Measurements from ENCODE around the gene DGKQ.
"Not testable (repeated sequence)": the region's sequence is repeated elsewhere in the genome, so short reads cannot be mapped to it uniquely, and the experiment has no call there.

The DGKQ gene

GRCh38 chr4:1006856-1007255 is 33.5 kb upstream of the DGKQ start:
- Histone ChIP-seq H3K9me3 (ENCODE audit: insufficient read depth, low read depth, low read length) (no peaks in the 10 kb centered on the region), H3K27ac (ENCODE audit: low read length) (no peak overlapping the region), H3K4me3 (ENCODE audit: low read length) (no peak overlapping the region), H3K36me3 (ENCODE audit: insufficient read depth, low read depth, low read length) (no peaks in the 10 kb centered on the region), H3K4me1 (ENCODE audit: insufficient read depth, low read length) (no peaks in the 10 kb centered on the region), H3K27me3 (ENCODE audit: insufficient read depth, low read length) (peaks cover 89% of the 10 kb centered on the region), H3K9ac (ENCODE audit: low read depth, low read length) (no peak overlapping the region)

- no peaks in the 10 kb centered on the region for H3K4me1 ChIP-seq (ENCODE audit: insufficient read depth, low read length)
- H3K9me3 ChIP-seq (ENCODE audit: insufficient read depth, low read depth, low read length), result no peaks in the 10 kb centered on the region
- H3K27me3 ChIP-seq (ENCODE audit: insufficient read depth, low read length), result peaks cover 96% of the 10 kb centered on the region
- H3K36me3 ChIP-seq (ENCODE audit: insufficient read depth, low read depth, low read length), result no peaks in the 10 kb centered on the region
- no peak overlapping the region for H3K27ac ChIP-seq (ENCODE audit: low read length)
- H3K9ac ChIP-seq (ENCODE audit: low read depth, low read length), result no peak overlapping the region
- H3K4me3 ChIP-seq (ENCODE audit: low read length), result no peak overlapping the region
Observed at GRCh38 chr4:1004557-1005485, 31.5 kb upstream of the DGKQ start.

DNA sequence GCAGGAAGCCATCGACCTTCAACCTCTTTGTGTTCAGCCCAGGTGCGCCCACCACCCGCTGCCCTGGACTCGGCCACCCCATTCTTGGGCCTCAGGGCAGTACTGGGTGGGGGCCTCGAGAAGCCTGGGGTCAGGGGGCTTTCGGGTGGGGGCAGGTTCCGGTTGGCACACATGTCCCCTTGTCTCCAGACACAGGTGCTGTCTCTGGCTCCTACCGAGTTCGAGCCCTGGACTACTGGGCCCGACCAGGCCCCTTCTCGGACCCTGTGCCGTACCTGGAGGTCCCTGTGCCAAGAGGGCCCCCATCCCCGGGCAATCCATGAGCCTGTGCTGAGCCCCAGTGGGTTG is 30.7 kb upstream of the DGKQ start:
- Histone ChIP-seq H3K4me1 (ENCODE audit: insufficient read depth, low read length) (no peaks in the 10 kb centered on the region), H3K27ac (ENCODE audit: low read length) (no peak overlapping the region), H3K9me3 (ENCODE audit: insufficient read depth, low read depth, low read length) (no peaks in the 10 kb centered on the region), H3K4me3 (ENCODE audit: low read length) (no peak overlapping the region), H3K9ac (ENCODE audit: low read depth, low read length) (no peak overlapping the region), H3K27me3 (ENCODE audit: insufficient read depth, low read length) (peaks cover 99% of the 10 kb centered on the region), H3K36me3 (ENCODE audit: insufficient read depth, low read depth, low read length) (no peaks in the 10 kb centered on the region)

GRCh38 chr4:1003271-1004070 is 30.1 kb upstream of the DGKQ start:
- Histone ChIP-seq H3K4me3 (ENCODE audit: low read length) (peak overlapping the region; percentile 40; the same call in 1 of the 2 replicates), H3K27me3 (ENCODE audit: insufficient read depth, low read length) (peaks cover 99% of the 10 kb centered on the region)

DNA sequence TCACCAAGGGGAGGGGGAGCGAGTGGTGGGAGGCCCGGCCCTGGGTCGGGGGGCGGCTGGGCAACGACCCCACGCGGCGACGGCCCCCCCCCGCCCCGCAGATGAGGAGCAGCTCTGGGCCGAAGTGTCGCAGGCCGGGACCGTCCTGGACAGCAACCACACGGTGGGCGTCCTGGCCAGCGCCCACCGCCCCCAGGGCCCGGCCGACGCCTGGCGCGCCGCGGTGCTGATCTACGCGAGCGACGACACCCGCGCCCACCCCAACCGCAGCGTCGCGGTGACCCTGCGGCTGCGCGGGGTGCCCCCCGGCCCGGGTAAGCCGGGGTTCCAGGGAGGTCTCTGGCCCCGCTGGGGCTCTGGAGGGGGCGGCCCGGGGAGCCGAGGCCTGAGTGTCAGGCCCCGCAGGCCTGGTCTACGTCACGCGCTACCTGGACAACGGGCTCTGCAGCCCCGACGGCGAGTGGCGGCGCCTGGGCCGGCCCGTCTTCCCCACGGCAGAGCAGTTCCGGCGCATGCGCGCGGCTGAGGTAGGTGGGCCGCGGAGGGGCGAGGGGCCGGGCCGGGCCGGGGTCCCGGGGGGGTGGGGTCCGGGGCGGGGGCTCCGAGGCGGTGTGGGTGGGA is 29.4 kb upstream of the DGKQ start:
- no peak overlapping the region for H3K9ac ChIP-seq (ENCODE audit: low read depth, low read length)
- peaks cover 99% of the 10 kb centered on the region for H3K27me3 ChIP-seq (ENCODE audit: insufficient read depth, low read length)
- H3K4me3 ChIP-seq (ENCODE audit: low read length), result no peak overlapping the region; the same call in 1 of the 2 replicates
- no peak overlapping the region for H3K27ac ChIP-seq (ENCODE audit: low read length)
- no peaks in the 10 kb centered on the region for H3K9me3 ChIP-seq (ENCODE audit: insufficient read depth, low read depth, low read length)
- no peaks in the 10 kb centered on the region for H3K4me1 ChIP-seq (ENCODE audit: insufficient read depth, low read length)
- H3K36me3 ChIP-seq (ENCODE audit: insufficient read depth, low read depth, low read length), result no peaks in the 10 kb centered on the region

More at GRCh38 chr4:1003271-1004070, 30.1 kb upstream of the DGKQ start:
- Histone ChIP-seq H3K9ac (ENCODE audit: low read depth, low read length) (no peak overlapping the region), H3K4me1 (ENCODE audit: insufficient read depth, low read length) (no peaks in the 10 kb centered on the region), H3K36me3 (ENCODE audit: insufficient read depth, low read depth, low read length) (no peaks in the 10 kb centered on the region), H3K9me3 (ENCODE audit: insufficient read depth, low read depth, low read length) (no peaks in the 10 kb centered on the region), H3K27ac (ENCODE audit: low read length) (no peak overlapping the region)

DNA sequence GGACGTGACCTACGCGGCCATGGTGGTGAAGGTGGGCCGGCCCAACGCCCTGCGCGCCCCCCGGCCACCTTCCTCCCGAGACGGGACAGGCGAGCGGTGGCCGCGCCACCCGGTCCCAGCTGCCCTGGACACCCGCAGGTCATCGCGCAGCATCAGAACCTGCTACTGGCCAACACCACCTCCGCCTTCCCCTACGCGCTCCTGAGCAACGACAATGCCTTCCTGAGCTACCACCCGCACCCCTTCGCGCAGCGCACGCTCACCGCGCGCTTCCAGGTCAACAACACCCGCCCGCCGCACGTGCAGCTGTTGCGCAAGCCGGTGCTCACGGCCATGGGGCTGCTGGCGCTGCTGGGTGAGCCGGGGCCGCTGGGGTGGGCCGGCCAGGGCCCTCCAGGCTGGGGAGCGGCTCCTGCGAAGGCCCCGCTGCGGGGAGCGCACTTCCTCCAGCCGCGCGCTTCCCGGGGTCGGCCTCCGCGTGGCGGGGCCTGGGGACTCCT is 28.8 kb upstream of the DGKQ start:
- no peaks in the 10 kb centered on the region for H3K9me3 ChIP-seq (ENCODE audit: insufficient read depth, low read depth, low read length)
- H3K9ac ChIP-seq (ENCODE audit: low read depth, low read length), result no peak overlapping the region
- H3K4me1 ChIP-seq (ENCODE audit: insufficient read depth, low read length), result no peaks in the 10 kb centered on the region
- H3K36me3 ChIP-seq (ENCODE audit: insufficient read depth, low read depth, low read length), result no peaks in the 10 kb centered on the region
- H3K27ac ChIP-seq (ENCODE audit: low read length), result no peak overlapping the region
- H3K4me3 ChIP-seq (ENCODE audit: low read length), result no peak overlapping the region; the same call in 1 of the 2 replicates
- peaks cover 99% of the 10 kb centered on the region for H3K27me3 ChIP-seq (ENCODE audit: insufficient read depth, low read length)

DNA sequence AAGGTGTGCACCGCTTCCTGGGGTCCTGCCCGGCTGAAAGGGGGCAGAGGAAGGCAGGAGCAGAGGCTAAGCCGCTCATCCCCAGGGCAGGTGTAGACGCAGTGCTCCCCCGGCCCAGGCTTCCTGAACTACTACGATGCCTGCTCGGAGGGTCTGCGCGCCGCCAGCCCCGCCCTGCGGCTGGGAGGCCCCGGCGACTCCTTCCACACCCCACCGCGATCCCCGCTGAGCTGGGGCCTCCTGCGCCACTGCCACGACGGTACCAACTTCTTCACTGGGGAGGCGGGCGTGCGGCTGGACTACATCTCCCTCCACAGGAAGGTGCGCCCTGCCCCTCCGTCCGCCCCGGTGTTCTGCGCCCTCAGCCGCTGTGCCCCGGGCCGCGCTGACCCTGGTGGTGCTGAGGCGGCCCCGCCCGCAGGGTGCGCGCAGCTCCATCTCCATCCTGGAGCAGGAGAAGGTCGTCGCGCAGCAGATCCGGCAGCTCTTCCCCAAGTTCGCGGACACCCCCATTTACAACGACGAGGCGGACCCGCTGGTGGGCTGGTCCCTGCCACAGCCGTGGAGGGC is 28.3 kb upstream of the DGKQ start:
- no peaks in the 10 kb centered on the region for H3K4me1 ChIP-seq (ENCODE audit: insufficient read depth, low read length)
- H3K9ac ChIP-seq (ENCODE audit: low read depth, low read length), result no peak overlapping the region
- peaks cover 98% of the 10 kb centered on the region for H3K27me3 ChIP-seq (ENCODE audit: insufficient read depth, low read length)
- no peaks in the 10 kb centered on the region for H3K9me3 ChIP-seq (ENCODE audit: insufficient read depth, low read depth, low read length)
- H3K27ac ChIP-seq (ENCODE audit: low read length), result no peak overlapping the region
- H3K4me3 ChIP-seq (ENCODE audit: low read length), result no peak overlapping the region; the same call in 1 of the 2 replicates
- H3K36me3 ChIP-seq (ENCODE audit: insufficient read depth, low read depth, low read length), result no peaks in the 10 kb centered on the region

GRCh38 chr4:1000686-1001260 is 27.4 kb upstream of the DGKQ start:
- Histone ChIP-seq H3K9me3 (ENCODE audit: insufficient read depth, low read depth, low read length) (no peaks in the 10 kb centered on the region), H3K27me3 (ENCODE audit: insufficient read depth, low read length) (peaks cover 99% of the 10 kb centered on the region), H3K4me3 (ENCODE audit: low read length) (no peak overlapping the region), H3K36me3 (ENCODE audit: insufficient read depth, low read depth, low read length) (no peaks in the 10 kb centered on the region), H3K27ac (ENCODE audit: low read length) (no peak overlapping the region), H3K4me1 (ENCODE audit: insufficient read depth, low read length) (no peaks in the 10 kb centered on the region), H3K9ac (ENCODE audit: low read depth, low read length) (no peak overlapping the region)

- H3K9me3 ChIP-seq (ENCODE audit: insufficient read depth, low read depth, low read length), result no peaks in the 10 kb centered on the region
- no peaks in the 10 kb centered on the region for H3K4me1 ChIP-seq (ENCODE audit: insufficient read depth, low read length)
- H3K27me3 ChIP-seq (ENCODE audit: insufficient read depth, low read length), result peaks cover 98% of the 10 kb centered on the region
- no peak overlapping the region for H3K4me3 ChIP-seq (ENCODE audit: low read length)
- no peak overlapping the region for H3K27ac ChIP-seq (ENCODE audit: low read length)
- H3K36me3 ChIP-seq (ENCODE audit: insufficient read depth, low read depth, low read length), result no peaks in the 10 kb centered on the region
- H3K9ac ChIP-seq (ENCODE audit: low read depth, low read length), result no peak overlapping the region
Observed at GRCh38 chr4:999882-1000425, 26.6 kb upstream of the DGKQ start.

GRCh38 chr4:999240-999863 is 26.0 kb upstream of the DGKQ start:
- peaks cover 92% of the 10 kb centered on the region for H3K27me3 ChIP-seq (ENCODE audit: insufficient read depth, low read length)
- not testable (repeated sequence) for H3K4me3 ChIP-seq (ENCODE audit: low read length); H3K4me1 ChIP-seq (ENCODE audit: insufficient read depth, low read length); H3K9ac ChIP-seq (ENCODE audit: low read depth, low read length); H3K27ac ChIP-seq (ENCODE audit: low read length); H3K9me3 ChIP-seq (ENCODE audit: insufficient read depth, low read depth, low read length); H3K36me3 ChIP-seq (ENCODE audit: insufficient read depth, low read depth, low read length)

All from iPS-20b (cell line).